Fibroblast of peridontal ligament (primary cell): ENCODE data around the gene OR2T2.
"Not testable (repeated sequence)": the region's sequence is repeated elsewhere in the genome, so short reads cannot be mapped to it uniquely, and the experiment has no call there.

Experiments used
- DNase-seq: peaks from one replicate; pipeline ENCODE4 v3.0.0-alpha.2; 2010; ENCODE audit errors: extremely low read depth

Gene OR2T2

DNA sequence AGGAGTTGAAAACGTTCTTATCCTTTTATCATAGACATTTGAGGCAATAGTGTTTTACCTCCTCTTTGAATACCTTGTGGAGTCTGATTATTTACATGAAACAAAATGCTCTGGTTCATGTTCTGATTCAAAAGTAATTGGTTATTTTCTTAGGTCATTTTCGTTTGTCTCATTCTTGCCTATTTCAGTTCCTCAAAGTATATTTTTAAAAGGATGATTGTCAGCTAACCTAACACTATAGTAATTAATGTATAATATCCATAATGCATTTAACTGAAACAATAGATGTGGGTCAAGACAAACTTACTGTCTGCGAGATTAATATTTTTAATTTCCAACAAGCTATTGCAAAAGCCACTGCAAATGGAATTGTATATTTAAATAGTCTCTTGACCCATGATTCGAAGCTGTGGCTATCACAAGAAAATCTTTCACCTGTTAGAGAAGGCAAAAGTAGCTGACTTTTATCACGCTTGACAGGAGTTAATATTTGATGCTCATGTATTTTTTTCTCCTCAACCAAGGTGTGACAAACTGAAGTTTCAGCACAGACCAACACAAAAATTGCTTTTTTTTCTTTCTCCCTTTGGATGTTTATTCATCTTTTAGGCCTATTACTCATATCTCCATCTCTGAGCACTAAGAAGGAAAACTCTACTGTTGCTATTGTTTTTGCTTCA, 5.2 kb downstream of the OR2T2 start:
- not testable (repeated sequence) for DNase-seq

DNA sequence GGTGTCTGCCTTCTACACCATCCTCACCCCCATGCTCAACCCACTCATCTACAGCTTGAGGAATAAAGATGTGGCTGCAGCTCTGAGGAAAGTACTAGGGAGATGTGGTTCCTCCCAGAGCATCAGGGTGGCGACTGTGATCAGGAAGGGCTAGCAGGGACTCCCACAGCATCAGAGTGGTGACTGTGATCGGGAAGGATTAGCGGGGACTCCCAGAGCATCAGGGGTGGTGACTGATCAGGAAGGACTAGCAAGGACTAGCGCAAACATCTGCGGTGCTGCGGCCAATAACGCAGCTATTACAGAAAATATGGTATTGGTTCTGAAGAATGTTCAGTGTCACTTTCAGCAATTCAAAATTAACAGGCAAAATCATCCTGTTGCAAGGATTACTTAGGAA, 8.2 kb downstream of the OR2T2 start:
- DNase-seq, result not testable (repeated sequence)

DNA sequence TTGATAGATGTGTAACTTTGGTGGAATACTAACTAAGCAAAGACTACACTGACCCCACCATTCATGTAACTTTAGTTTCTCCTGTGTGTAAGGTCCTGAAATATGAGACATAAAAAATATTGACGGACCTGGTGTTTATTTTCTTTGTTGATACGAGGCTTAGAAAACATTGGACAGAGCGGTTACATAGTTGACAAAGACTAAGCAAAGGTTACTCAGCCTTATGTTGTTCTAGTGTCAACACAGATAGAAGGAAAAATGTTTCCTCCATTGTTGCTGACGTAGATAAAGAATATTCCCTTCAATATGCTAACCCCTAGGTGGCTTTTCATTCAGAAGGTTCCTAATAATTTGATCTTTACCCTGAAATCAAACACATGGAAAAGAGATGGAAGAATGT, 9.6 kb downstream of the OR2T2 start:
- not testable (repeated sequence) for DNase-seq

DNA sequence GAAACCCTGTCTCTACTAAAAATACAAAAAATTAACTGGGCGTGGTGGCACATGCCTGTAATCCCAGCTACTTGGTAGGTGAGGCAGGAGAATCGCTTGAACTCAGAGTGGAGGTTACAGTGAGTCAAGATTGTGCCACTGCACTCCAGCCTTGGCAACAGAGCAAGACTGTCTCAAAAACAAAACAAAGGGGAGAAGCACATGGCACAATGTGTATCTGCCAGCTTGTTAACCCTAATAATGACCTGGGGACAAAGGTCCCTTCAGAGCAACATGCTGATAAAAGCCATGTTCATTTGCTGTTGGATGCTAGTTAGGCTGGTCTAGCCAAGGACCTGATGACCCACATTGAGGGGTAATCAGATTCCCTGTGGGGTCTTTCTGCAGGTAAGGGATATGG, 11.2 kb downstream of the OR2T2 start:
- not testable (repeated sequence) for DNase-seq

DNA sequence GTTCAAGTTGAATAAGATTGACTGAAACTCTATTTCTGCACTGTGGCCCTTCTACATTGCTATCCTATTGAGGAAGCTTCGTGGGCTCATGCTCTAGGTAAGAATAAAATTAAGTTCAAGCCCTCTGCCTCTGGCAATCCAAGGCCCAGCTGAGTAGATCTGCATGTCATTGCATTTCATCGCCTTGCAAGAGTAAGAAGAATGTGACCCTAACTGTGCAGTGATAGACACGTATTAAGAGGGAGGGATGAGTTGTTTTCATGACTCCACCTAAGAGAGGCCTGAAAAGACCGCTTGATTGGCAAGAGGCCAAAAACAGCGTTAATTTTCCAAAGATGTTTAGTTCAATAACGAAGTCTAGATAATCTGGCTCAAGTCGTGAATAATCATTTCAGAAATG, 13.7 kb downstream of the OR2T2 start:
- DNase-seq, result not testable (repeated sequence)

DNA sequence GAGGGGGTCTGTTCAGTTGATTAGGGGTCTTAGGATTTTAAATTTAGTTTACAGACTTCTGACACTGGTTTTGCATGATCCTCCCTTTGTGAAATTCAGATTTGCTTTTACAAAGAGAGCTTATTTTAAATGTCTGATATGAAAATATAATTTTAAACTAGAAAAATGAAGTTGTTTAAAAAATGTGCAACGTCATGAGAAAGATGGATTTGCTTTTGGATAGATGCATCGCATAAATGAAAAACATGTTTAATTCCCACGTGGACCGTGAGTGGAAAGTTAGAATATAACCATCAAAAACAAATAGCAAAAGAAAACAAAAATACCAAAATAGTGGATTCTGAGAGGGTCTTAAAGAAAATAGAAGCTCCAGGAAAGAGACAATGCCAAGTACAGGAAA, 25.7 kb downstream of the OR2T2 start:
- no peak for DNase-seq

DNA sequence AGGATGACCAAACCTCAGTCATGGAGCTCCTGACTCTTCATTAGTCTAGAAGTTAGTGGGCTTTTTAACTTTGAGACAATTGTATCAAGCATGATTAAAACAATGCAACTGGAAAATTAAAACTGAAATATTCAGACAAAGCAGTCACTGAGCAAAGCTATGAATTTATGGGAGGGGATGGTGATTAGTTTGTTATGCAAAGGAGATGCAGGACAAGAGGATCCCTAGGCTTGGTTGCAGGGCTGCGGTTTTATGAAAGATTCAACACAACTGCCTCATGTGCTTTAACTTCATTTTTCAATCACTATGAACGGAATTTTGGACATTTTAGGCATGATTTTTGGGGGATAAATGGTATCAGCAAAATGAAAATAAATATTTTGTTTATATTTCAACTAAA, 26.7 kb downstream of the OR2T2 start:
- DNase-seq, result not testable (repeated sequence)

DNA sequence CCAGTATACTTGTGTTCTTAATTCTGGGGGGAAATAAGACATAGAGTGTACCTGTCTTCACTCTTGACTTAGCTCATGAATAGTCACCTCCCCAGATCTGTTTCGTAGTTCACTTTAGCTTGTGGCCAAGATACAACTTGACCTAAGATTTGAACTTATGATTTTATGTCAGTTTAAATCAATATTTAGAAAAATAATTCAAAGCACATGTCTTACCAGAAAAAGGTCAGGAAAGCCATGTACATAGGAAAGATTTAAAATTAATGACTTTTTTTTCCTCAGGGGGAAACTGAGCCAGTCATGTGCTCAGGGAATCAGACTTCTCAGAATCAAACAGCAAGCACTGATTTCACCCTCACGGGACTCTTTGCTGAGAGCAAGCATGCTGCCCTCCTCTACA, 27.6 kb downstream of the OR2T2 start, which contains the start of gene OR2T3:
Gene OR2T3 (plus strand): TSS at position 301 of the 400 bp plus-strand sequence. CDS start 0 bp downstream, at position 301.
- DNase-seq, result not testable (repeated sequence)

DNA sequence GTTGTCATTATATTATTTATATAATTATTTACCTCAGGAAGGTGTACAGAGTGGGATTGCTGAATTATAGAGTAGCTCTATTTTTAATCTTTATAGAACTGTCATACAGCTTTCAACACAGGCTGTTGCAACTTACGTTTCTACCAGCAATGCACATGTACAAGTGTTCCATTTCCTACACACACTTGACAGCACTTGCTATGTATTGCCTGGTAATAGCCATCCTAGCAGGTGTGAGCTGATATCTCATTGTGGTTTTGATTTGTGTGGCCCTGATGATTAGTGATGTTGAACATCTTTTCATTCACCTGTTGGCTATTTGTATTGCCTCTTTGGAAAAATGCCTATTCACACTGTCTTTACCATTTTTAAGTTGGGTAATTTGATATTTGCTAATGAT, 30.2 kb downstream of the OR2T2 start:
- not testable (repeated sequence) for DNase-seq

DNA sequence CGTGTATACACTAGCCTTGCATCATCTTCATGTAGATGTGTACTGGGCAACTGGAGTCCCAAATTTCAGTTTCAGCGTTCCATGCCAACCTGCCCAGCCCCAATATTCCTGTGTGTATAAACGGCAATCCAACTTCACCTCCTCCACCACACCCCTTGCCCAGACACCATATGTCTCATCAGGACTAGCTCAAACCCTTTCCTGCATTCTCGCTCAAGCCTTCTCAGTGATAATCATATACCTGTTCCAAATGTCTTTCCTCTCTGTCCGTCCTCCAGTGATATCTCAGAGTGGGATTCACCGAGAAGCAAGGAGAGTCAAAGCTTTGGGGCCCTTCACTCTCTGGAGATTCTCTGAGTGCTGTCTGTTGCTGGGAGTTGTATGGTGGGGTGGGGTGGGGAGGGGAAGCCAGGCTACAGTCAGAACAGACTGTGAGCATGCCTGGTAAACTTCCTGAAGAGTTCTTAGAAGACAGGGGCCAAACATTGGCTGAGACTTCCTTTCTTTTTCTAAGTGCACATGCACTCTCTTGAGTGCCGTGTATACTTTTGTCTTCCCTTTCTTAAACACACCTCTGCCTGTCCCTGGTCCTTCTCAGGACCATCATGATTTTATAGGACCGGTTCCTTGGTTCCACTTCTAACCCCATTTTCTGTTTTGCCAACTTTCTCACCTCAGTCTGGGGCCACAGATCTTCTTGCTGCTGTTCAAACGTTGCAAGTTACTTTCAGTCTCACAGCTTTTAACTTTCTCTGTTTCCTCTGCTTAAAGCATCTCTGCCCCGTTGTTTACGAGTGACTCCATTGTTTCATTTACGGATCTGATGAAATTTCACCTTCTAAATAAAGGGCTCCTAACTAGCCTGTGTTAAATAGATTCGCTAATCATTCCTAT, 36.5 kb downstream of the OR2T2 start:
- DNase-seq, result not testable (repeated sequence)

DNA sequence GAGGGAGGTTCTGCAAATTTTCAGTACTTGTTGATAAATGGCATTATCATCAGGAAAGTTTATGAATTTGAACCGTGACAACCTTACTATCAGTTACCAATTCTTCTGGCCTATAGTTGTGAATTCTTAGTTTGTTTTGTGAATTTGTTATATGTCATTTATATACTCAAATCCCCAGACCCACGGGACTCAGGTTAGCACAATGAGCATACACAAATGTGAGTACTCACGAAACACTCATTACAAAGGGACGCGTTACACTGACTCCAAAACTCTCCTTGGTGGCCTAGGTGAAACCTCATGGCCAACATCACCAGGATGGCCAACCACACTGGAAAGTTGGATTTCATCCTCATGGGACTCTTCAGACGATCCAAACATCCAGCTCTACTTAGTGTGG, 42.9 kb downstream of the OR2T2 start, which contains the start of gene OR2T5:
Gene OR2T5 (plus strand): TSS at position 301 of the 400 bp plus-strand sequence. CDS start 0 bp downstream, at position 301.
- not testable (repeated sequence) for DNase-seq

DNA sequence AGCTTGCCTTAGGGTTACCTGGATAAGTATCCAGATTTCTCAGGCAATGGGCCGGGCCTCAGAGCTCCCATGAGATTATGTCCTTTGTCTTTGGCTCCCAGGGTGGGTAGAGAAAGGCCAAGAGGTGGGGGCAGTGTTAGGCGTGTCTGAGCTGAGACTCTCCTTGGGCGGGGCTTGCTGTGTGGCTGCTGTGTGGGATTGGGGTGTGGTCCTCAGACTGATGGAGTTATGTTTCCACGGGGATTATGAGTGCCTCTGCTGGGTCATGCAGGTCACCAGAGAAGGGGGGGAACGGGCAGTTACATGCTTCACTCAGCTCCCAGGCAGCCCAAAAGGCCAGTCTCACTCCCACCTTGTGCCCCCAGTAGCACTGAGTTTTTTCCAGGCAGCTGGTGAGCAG, 51.2 kb downstream of the OR2T2 start:
- not testable (repeated sequence) for DNase-seq

DNA sequence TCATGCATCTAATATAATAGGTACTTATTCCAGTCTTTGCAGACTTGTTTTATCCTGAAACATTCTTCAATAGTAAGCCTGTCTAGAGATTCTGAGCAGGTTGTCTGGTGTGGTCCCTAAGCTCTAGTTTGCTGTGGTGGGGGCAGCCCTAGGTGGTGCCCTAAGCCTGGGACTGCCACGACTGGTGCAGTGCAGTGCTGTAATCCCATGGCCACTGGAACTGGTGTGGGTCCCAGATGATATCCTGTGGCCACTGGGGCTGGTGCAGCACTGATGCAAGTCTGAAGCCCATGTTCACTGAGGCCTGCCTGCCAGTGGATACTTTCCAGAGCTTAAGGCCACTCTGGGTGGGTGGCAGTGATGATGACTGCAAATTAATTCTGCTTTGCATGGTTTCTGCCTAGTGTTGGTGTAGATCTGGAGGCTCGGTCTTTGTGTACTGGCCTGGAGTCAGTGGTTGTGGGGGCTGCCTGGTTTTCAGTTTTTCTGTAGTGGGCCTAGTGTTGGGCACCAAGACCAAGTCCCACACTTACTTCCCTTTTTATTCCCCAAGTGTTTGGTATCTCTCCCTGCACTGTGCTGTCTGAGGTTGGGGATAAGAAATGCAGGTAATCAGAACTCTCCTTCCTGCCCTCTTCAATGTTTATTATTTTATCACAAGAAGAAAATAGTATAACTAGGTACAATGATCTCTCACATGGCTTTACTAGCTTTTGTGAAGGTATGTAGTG, 55.0 kb downstream of the OR2T2 start:
- not testable (repeated sequence) for DNase-seq
